A673 (cell line): ENCODE results near the gene ANAPC5. TPM values are rescaled to one million over a fixed set of nuclear protein-coding genes. Genes with fewer than 3 reads are reported as not detected.
"Not testable (repeated sequence)": the region's sequence is repeated elsewhere in the genome, so short reads cannot be mapped to it uniquely, and the experiment has no call there.

ENCODE experiments used
- BruUV-seq: library from RNA; stranded (reverse); fragments of 400-500 nt; replicated peaks from 2 replicates; lab custom pipeline; 2021; lab: Mats Ljungman, UMichigan
- CTCF ChIA-PET: fragments of 300-600 bp; sonication (Branson Sonifier 250); formaldehyde crosslinking; loops from one replicate; lab custom pipeline; 2022; ENCODE audit warnings: antibody characterized with exemption; lab: Charles Lee
- POLR2A ChIA-PET: fragments of 300-600 bp; sonication (Branson Sonifier 250); formaldehyde crosslinking; loops from one replicate; lab custom pipeline; 2022; ENCODE audit warnings: antibody characterized with exemption; ENCODE audit not compliant: low non-redundant PET; lab: Charles Lee
- DNase-seq: peaks from one replicate; pipeline ENCODE4 v3.0.0-alpha.2; 2015; ENCODE audit warnings: low spot score
- H3K27ac ChIP-seq: fragments of 200-600 bp; sonication (generic); 2 replicates; pipeline ENCODE4 v1.5.1; 2016; ENCODE audit warnings: mixed run types, low read depth, mild to moderate bottlenecking, mixed read lengths, antibody characterized with exemption, low read length; ENCODE audit not compliant: poor library complexity, severe bottlenecking
- H3K27me3 ChIP-seq: fragments of 200-600 bp; sonication (generic); replicated peaks from 2 replicates; pipeline ENCODE4 v1.6.1; 2017; ENCODE audit warnings: mixed run types, low read depth, mild to moderate bottlenecking, mixed read lengths, antibody characterized with exemption, low read length; ENCODE audit not compliant: insufficient read depth, poor library complexity
- H3K36me3 ChIP-seq: fragments of 200-600 bp; sonication (generic); 2 replicates; pipeline ENCODE4 v1.6.1; 2016; ENCODE audit warnings: mixed run types, mild to moderate bottlenecking, mixed read lengths, antibody characterized with exemption, low read length; ENCODE audit not compliant: insufficient read depth, poor library complexity, severe bottlenecking
- H3K4me1 ChIP-seq: fragments of 200-600 bp; sonication (generic); 2 replicates; pipeline ENCODE4 v1.6.1; 2017; ENCODE audit warnings: mixed run types, mild to moderate bottlenecking, mixed read lengths, antibody characterized with exemption, low read length; ENCODE audit not compliant: insufficient read depth, poor library complexity, severe bottlenecking
- H3K4me3 ChIP-seq: fragments of 200-600 bp; sonication (generic); 2 replicates; pipeline ENCODE4 v1.5.1; 2016; ENCODE audit warnings: low read depth, mixed run types, mild to moderate bottlenecking, mixed read lengths, low read length; ENCODE audit not compliant: poor library complexity, severe bottlenecking
- H3K9me3 ChIP-seq: fragments of 200-600 bp; sonication (generic); 2 replicates; pipeline ENCODE4 v1.6.1; 2016; ENCODE audit warnings: mixed run types, low read depth, mild to moderate bottlenecking, mixed read lengths, antibody characterized with exemption, low read length; ENCODE audit not compliant: poor library complexity, severe bottlenecking
- EZH2 ChIP-seq: fragments of 200-600 bp; sonication (generic); IDR thresholded peaks from 2 replicates; pipeline ENCODE4 v1.6.1; 2017; ENCODE audit warnings: borderline replicate concordance, low read depth, mild to moderate bottlenecking, mixed read lengths, antibody characterized with exemption, low read length; ENCODE audit not compliant: poor library complexity, severe bottlenecking
- intact Hi-C: fragments of 100-400 bp; cut with micrococcal nuclease; formaldehyde crosslinking; loops from one replicate; pipeline ENCODE4 v1.10.0; 2022; ENCODE audit not compliant: unreplicated experiment
- total RNA-seq: library from RNA; stranded (reverse); gene quantifications from 2 replicates; pipeline ENCODE4 v1.2.3, GENCODE V29; 2021
- TF ChIP-seq, protein P1 (sequence below): fragments of 300-800, 200-600 bp; sonication (generic); conservative IDR thresholded peaks from 2 replicates; pipeline ENCODE4 v1.5.1; 2017; ENCODE audit warnings: low read depth, mild to moderate bottlenecking, antibody characterized with exemption, low read length, moderate library complexity, mixed read lengths

The ANAPC5 gene
- total RNA-seq, 1 experiment from 2014 or later: 142 TPM

DNA sequence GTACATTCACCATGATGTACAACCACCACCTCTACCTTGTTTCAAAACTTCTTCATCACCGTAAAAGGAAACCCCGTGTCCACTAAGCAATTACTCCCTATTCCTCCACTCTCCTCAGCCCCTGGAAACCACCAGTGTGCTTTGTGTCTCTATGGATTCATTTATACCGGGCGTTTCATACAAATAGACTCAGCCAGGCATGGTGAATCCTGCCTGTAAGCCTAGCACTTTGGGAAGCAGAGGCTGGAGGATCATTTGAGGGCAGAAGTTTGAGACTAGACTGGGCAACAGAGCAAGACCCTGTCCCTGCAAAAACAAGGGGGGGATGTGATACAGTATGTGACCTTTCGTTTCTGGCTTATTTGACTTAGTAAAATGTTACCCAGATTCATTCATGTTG lies 26.5 kb upstream of the ANAPC5 start:
- intact Hi-C loops: no loop called here
- ChIA-PET POLR2A (no interaction called here), CTCF (no interaction called here)
- BruUV-seq: no TSS peak
- Histone ChIP-seq H3K36me3 (no peaks in the 10 kb centered on the region), H3K9me3 (no peaks in the 10 kb centered on the region), H3K4me1 (no peaks in the 10 kb centered on the region), H3K27ac (no peak overlapping the region), H3K27me3 (no peaks in the 10 kb centered on the region), H3K4me3 (no peak overlapping the region)
- no peak for TF ChIP-seq EZH2
- TF ChIP-seq, protein P1, sequence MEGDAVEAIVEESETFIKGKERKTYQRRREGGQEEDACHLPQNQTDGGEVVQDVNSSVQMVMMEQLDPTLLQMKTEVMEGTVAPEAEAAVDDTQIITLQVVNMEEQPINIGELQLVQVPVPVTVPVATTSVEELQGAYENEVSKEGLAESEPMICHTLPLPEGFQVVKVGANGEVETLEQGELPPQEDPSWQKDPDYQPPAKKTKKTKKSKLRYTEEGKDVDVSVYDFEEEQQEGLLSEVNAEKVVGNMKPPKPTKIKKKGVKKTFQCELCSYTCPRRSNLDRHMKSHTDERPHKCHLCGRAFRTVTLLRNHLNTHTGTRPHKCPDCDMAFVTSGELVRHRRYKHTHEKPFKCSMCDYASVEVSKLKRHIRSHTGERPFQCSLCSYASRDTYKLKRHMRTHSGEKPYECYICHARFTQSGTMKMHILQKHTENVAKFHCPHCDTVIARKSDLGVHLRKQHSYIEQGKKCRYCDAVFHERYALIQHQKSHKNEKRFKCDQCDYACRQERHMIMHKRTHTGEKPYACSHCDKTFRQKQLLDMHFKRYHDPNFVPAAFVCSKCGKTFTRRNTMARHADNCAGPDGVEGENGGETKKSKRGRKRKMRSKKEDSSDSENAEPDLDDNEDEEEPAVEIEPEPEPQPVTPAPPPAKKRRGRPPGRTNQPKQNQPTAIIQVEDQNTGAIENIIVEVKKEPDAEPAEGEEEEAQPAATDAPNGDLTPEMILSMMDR: no peak
- no peak for DNase-seq

DNA sequence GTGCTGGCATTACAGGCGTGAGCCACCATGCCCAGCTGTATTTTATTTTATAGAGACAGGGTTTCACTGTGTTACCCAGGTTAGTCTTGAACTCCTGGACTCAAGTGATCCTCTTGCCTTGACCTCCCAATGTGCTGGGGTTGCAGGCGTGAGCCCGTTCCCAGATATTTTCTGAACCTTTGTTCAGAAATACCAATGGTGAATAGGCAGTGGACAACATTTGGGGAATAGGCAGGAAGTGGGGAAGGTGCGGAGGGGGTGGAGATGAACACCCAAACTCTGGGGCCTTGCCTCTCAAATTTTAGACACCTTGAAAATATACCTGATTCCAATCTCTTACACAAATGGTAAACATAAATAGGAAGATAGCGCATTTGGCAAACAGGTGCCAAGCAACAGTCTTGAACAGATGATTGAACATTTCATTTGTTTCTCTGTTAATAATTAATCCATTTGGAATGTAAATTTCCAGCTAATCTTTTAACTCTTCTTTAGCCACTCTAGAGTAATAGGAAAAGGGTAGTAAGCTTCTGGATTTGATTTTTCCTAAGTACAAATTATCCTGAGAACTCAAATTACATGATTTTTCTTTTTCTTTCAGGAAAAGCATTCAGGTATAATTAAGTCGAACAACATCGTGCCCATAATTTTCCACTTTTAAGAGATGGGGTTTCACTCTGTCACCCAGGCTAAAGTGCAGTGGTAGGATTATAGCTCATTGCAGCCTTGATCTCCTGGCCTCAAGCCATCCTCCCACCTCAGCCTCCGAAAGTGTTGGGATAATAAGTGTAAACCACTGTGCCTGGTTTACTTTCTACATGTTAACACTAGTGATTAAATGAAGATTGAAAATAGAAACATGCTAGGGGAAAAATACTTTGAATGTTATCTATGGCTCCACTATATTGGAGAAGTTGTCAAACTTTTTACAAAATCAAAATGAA lies 24.8 kb upstream of the ANAPC5 start:
- intact Hi-C loops: no loop called here

DNA sequence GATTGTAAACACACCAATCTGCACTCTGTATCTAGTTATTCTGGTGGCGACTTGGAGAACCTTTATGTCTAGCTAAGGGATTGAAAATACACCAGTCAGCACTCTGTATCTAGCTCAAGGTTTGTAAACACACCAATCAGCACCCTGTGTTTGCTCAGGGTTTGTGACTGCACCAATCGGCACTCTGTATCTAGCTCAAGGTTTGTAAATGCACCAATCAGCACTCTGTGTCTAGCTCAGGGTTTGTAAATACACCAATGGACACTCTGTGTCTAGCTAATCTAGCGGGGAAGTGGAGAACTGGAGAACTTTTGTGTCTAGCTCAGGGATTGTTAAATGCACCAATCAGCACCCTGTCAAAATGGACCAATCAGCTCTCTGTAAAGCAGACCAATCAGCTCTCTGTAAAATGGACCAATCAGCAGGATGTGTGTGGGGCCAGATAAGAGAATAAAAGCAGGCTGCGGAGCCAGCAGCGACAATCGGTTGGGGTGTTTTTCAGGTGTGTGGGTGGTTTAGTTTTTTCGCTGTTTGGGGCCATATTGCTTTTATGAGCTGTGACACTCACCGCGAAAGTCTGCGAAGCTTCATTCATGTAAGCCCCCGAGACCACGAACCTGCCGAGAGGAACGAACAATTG lies 22.9 kb upstream of the ANAPC5 start:
- H3K36me3 ChIP-seq, DNase-seq, POLR2A ChIA-PET, BruUV-seq, H3K4me1 ChIP-seq, H3K27ac ChIP-seq, CTCF ChIA-PET, H3K27me3 ChIP-seq, H3K4me3 ChIP-seq, intact Hi-C loops, H3K9me3 ChIP-seq: not testable (repeated sequence)

More for the DNA sequence above, 24.8 kb upstream of the ANAPC5 start:
- ChIA-PET CTCF (no interaction called here), POLR2A (no interaction called here)
- TF ChIP-seq, protein P1: no peak
- TF ChIP-seq EZH2: no peak
- no peak overlapping the region for H3K27ac ChIP-seq
- H3K4me1 ChIP-seq: no peaks in the 10 kb centered on the region
- BruUV-seq: no TSS peak
- no peaks in the 10 kb centered on the region for H3K9me3 ChIP-seq
- no peak overlapping the region for H3K4me3 ChIP-seq
- DNase-seq: no peak
- H3K27me3 ChIP-seq: no peaks in the 10 kb centered on the region
- no peaks in the 10 kb centered on the region for H3K36me3 ChIP-seq

DNA sequence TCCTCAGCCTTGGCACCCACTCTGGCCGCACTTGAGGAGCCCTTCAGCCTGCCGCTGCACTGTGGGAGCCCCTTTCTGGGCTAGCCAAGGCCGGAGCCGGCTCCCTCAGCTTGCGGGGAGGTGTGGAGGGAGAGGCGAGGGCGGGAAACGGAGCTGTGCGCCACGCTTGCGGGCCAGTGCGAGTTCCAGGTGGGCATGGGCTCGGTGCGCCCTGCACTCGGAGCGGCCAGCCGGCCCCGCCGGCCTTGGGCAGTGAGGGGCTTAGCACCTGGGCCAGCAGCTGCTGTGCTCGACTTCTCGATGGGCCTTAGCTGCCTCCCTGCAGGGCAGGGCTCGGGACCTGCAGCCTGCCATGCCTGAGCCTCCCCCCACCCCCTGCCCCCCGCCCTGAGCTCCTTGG lies 22.1 kb upstream of the ANAPC5 start:
- H3K9me3 ChIP-seq, CTCF ChIA-PET, DNase-seq, H3K4me3 ChIP-seq, BruUV-seq, H3K36me3 ChIP-seq, intact Hi-C loops, H3K27me3 ChIP-seq, H3K4me1 ChIP-seq, H3K27ac ChIP-seq, POLR2A ChIA-PET: not testable (repeated sequence)
